ENCODE measurements around the gene AGAP5. TPM values are rescaled to one million over a fixed set of nuclear protein-coding genes. Genes with fewer than 3 reads are reported as not detected.
A peak's percentile ranks its signal among the peaks of the same experiment; 100 is the strongest.

Gene AGAP5
- total and polyA plus RNA-seq, 9 of the 15 experiments (the other 6 are each of a cell fraction or from before 2014, with no cell fraction given), result 0.32 to 7.5 (median 5.3) TPM

GRCh38 chr10:73625884-73626752 lies 71.8 kb downstream of the AGAP5 start (continued):
- TF ChIP-seq VEZF1 (CRISPR knock-in tag; IDR thresholded peaks at IDR 0.05) (peak; percentile 93), ZNF318 (IDR thresholded peaks at IDR 0.05; ENCODE audit: borderline replicate concordance in 1 of 2, low read depth in 1 of 2) (no peak), ID3 (CRISPR knock-in tag; IDR thresholded peaks at IDR 0.05) (no peak), ID3 (tag; IDR thresholded peaks at IDR 0.05) (0 out of 2 replicates have a peak, but pooled peaks have one; percentile 42), GABPA (tag; conservative IDR thresholded peaks at IDR 0.05; ENCODE audit: low read depth) (0 out of 2 replicates have a peak, but pooled peaks have one; percentile 16), NCOA6 (IDR thresholded peaks at IDR 0.05) (no peak), ZBTB17 (CRISPR knock-in tag; IDR thresholded peaks at IDR 0.05) (no peak), STAT5B (CRISPR knock-in tag; IDR thresholded peaks at IDR 0.05) (no peak), POLR3A (IDR thresholded peaks at IDR 0.05; ENCODE audit: borderline replicate concordance, extremely low read depth, insufficient read depth, insufficient read length) (no peak), PRDM10 (IDR thresholded peaks at IDR 0.05; ENCODE audit: partially characterized antibody) (no peak)
